H1 (cell line): Measurements from ENCODE around the gene P3R3URF. TPM values are rescaled to one million over a fixed set of nuclear protein-coding genes. Genes with fewer than 3 reads are reported as not detected.

Experiments used
- CHD2 ChIP-seq: IDR thresholded peaks from 2 replicates; pipeline ENCODE4 v1.6.1; 2012; ENCODE audit warnings: low read length, improper control_type of control experiment
- FOSL1 ChIP-seq: IDR thresholded peaks from 2 replicates; pipeline ENCODE4 v1.6.1; 2011; ENCODE audit warnings: mild to moderate bottlenecking, low read depth, low read length, moderate library complexity; ENCODE audit not compliant: insufficient read depth
- JUND ChIP-seq: IDR thresholded peaks from 2 replicates; pipeline ENCODE4 v1.6.1; 2011; ENCODE audit warnings: mild to moderate bottlenecking, improper control_type of control experiment, low read length
- PHF8 ChIP-seq: fragments of 200-600 bp; sonication (generic); conservative IDR thresholded peaks from 2 replicates; pipeline ENCODE4 v1.7.1; 2012; ENCODE audit warnings: low read depth, mild to moderate bottlenecking, inconsistent platforms, low read length, moderate library complexity
- POU5F1 ChIP-seq: IDR thresholded peaks from 2 replicates; pipeline ENCODE4 v1.6.1; 2011; ENCODE audit warnings: low read depth, mild to moderate bottlenecking, low read length, moderate library complexity
- RBBP5 ChIP-seq: IDR thresholded peaks from 2 replicates; pipeline ENCODE4 v1.7.1; 2012; ENCODE audit warnings: low read depth, mild to moderate bottlenecking, inconsistent platforms, low read length, moderate library complexity, borderline replicate concordance
- RNF2 ChIP-seq: fragments of 200-900, 300-1000 bp; sonication (generic); IDR thresholded peaks from 2 replicates; pipeline ENCODE4 v1.7.1; 2016; ENCODE audit warnings: borderline replicate concordance, low read depth, mild to moderate bottlenecking, antibody characterized with exemption, low read length; ENCODE audit not compliant: poor library complexity, severe bottlenecking; ENCODE audit errors: missing control alignments
- TEAD4 ChIP-seq: IDR thresholded peaks from 2 replicates; pipeline ENCODE4 v1.6.1; 2012; ENCODE audit warnings: low read depth, low read length, inconsistent platforms, mixed read lengths
- polyA plus RNA-seq, 7 experiments: library from polyadenylated mRNA; depleted of rRNA in 3 of 7; stranded (reverse) in 5 of 7; unstranded in 2 of 7; fragments of >200 nt in 5 of 7; fragments of 200-250 nt in 2 of 7; gene quantifications; 1 replicate in 5 of 7; 2 replicates in 1 of 7; 4 replicates in 1 of 7; pipeline versions ENCODE4 v1.2.1 to v1.2.3, GENCODE V29; 2011 to 2013; ENCODE audit warnings: missing spikeins in 2 of 7, mixed read lengths in 2 of 7
- total RNA-seq: library from RNA; stranded (reverse); fragmentation: NEBNext Ultra II Directional; extraction: Animal tissue kit (Norgen Biotek cat#: 25700); gene quantifications from 2 replicates; pipeline ENCODE4 v1.2.1, GENCODE V29; 2021
- TF ChIP-seq, protein P1 (sequence below): fragments of 300-600 bp; sonication (generic); IDR thresholded peaks from 2 replicates; pipeline ENCODE4 v1.7.1; 2012; ENCODE audit warnings: low read length, moderate library complexity, mild to moderate bottlenecking, inconsistent platforms; ENCODE audit not compliant: insufficient replicate concordance
- TF ChIP-seq, protein P2 (sequence below): IDR thresholded peaks from 2 replicates; pipeline ENCODE4 v1.6.1; 2011; ENCODE audit warnings: low read depth, mild to moderate bottlenecking, low read length; ENCODE audit not compliant: insufficient read depth
- TF ChIP-seq, protein P3 (sequence below): IDR thresholded peaks from 2 replicates; pipeline ENCODE4 v1.6.1; 2012; ENCODE audit warnings: inconsistent platforms

Gene P3R3URF
- total and polyA plus RNA-seq, 2 of the 8 experiments (the other 6 are each of a cell fraction or from before 2014, with no cell fraction given), result not detected

DNA sequence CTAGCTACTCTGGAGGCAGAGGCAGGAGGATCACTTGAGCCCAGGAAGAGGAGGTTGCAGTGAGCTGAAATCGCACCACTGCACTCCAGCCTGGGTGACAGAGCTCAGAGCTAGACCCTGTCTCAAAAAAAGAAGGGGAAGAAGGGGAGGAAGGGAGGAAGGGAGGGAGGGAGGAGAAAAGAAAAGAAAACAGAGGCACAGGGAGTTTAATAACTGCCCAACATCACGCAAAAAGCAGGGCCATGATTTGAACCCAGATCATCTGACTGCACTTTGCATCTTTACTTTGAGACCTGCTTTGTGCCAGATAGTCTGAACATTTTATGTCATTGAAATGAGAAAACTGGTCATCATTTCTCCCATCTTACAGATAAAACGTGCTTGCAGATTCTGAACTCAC lies 28.9 kb upstream of the P3R3URF start (continued):
- TF ChIP-seq, protein P1, sequence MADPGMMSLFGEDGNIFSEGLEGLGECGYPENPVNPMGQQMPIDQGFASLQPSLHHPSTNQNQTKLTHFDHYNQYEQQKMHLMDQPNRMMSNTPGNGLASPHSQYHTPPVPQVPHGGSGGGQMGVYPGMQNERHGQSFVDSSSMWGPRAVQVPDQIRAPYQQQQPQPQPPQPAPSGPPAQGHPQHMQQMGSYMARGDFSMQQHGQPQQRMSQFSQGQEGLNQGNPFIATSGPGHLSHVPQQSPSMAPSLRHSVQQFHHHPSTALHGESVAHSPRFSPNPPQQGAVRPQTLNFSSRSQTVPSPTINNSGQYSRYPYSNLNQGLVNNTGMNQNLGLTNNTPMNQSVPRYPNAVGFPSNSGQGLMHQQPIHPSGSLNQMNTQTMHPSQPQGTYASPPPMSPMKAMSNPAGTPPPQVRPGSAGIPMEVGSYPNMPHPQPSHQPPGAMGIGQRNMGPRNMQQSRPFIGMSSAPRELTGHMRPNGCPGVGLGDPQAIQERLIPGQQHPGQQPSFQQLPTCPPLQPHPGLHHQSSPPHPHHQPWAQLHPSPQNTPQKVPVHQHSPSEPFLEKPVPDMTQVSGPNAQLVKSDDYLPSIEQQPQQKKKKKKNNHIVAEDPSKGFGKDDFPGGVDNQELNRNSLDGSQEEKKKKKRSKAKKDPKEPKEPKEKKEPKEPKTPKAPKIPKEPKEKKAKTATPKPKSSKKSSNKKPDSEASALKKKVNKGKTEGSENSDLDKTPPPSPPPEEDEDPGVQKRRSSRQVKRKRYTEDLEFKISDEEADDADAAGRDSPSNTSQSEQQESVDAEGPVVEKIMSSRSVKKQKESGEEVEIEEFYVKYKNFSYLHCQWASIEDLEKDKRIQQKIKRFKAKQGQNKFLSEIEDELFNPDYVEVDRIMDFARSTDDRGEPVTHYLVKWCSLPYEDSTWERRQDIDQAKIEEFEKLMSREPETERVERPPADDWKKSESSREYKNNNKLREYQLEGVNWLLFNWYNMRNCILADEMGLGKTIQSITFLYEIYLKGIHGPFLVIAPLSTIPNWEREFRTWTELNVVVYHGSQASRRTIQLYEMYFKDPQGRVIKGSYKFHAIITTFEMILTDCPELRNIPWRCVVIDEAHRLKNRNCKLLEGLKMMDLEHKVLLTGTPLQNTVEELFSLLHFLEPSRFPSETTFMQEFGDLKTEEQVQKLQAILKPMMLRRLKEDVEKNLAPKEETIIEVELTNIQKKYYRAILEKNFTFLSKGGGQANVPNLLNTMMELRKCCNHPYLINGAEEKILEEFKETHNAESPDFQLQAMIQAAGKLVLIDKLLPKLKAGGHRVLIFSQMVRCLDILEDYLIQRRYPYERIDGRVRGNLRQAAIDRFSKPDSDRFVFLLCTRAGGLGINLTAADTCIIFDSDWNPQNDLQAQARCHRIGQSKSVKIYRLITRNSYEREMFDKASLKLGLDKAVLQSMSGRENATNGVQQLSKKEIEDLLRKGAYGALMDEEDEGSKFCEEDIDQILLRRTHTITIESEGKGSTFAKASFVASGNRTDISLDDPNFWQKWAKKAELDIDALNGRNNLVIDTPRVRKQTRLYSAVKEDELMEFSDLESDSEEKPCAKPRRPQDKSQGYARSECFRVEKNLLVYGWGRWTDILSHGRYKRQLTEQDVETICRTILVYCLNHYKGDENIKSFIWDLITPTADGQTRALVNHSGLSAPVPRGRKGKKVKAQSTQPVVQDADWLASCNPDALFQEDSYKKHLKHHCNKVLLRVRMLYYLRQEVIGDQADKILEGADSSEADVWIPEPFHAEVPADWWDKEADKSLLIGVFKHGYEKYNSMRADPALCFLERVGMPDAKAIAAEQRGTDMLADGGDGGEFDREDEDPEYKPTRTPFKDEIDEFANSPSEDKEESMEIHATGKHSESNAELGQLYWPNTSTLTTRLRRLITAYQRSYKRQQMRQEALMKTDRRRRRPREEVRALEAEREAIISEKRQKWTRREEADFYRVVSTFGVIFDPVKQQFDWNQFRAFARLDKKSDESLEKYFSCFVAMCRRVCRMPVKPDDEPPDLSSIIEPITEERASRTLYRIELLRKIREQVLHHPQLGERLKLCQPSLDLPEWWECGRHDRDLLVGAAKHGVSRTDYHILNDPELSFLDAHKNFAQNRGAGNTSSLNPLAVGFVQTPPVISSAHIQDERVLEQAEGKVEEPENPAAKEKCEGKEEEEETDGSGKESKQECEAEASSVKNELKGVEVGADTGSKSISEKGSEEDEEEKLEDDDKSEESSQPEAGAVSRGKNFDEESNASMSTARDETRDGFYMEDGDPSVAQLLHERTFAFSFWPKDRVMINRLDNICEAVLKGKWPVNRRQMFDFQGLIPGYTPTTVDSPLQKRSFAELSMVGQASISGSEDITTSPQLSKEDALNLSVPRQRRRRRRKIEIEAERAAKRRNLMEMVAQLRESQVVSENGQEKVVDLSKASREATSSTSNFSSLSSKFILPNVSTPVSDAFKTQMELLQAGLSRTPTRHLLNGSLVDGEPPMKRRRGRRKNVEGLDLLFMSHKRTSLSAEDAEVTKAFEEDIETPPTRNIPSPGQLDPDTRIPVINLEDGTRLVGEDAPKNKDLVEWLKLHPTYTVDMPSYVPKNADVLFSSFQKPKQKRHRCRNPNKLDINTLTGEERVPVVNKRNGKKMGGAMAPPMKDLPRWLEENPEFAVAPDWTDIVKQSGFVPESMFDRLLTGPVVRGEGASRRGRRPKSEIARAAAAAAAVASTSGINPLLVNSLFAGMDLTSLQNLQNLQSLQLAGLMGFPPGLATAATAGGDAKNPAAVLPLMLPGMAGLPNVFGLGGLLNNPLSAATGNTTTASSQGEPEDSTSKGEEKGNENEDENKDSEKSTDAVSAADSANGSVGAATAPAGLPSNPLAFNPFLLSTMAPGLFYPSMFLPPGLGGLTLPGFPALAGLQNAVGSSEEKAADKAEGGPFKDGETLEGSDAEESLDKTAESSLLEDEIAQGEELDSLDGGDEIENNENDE, result no peak
- TF ChIP-seq, protein P2, sequence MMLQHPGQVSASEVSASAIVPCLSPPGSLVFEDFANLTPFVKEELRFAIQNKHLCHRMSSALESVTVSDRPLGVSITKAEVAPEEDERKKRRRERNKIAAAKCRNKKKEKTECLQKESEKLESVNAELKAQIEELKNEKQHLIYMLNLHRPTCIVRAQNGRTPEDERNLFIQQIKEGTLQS, result no peak
- TF ChIP-seq RBBP5 (no peak), PHF8 (no peak), FOSL1 (no peak), RNF2 (no peak), JUND (no peak), CHD2 (no peak), POU5F1 (no peak), TEAD4 (no peak)
- TF ChIP-seq, protein P3, sequence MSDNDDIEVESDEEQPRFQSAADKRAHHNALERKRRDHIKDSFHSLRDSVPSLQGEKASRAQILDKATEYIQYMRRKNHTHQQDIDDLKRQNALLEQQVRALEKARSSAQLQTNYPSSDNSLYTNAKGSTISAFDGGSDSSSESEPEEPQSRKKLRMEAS, result no peak
- TF ChIP-seq, all 59 proteins: peak for 0
